CD1c-positive myeloid dendritic cell (primary cell): Measurements from ENCODE around the gene ABCD4.
"Not testable (repeated sequence)": the region's sequence is repeated elsewhere in the genome, so short reads cannot be mapped to it uniquely, and the experiment has no call there.

ENCODE experiments used
- DNase-seq: peaks from one replicate; pipeline ENCODE4 v3.0.0-alpha.2; 2016; ENCODE audit errors: extremely low spot score

Gene ABCD4

GRCh38 chr14:74302152-74302628 is 544 bp downstream of the ABCD4 start:
- DNase-seq: peak; percentile 55

GRCh38 chr14:74301594-74302151 is 1.1 kb downstream of the ABCD4 start:
- DNase-seq: no peak

- peak; percentile 2 for DNase-seq
Measured at GRCh38 chr14:74299061-74299545, 3.6 kb downstream of the ABCD4 start.

- no peak for DNase-seq
Measured at GRCh38 chr14:74297986-74298385, 4.7 kb downstream of the ABCD4 start.

- no peak for DNase-seq
Measured at GRCh38 chr14:74296037-74296467, 6.7 kb downstream of the ABCD4 start.

- DNase-seq: no peak
Measured at GRCh38 chr14:74293606-74294005, 9.1 kb downstream of the ABCD4 start.

GRCh38 chr14:74292061-74292460 is 10.7 kb downstream of the ABCD4 start:
- DNase-seq: no peak

GRCh38 chr14:74290415-74290814 is 12.3 kb downstream of the ABCD4 start:
- DNase-seq: peak; percentile 5

- no peak for DNase-seq
Measured at GRCh38 chr14:74289801-74290200, 12.9 kb downstream of the ABCD4 start.

GRCh38 chr14:74286736-74287135 is 16.0 kb downstream of the ABCD4 start:
- no peak for DNase-seq

GRCh38 chr14:74281069-74281468 is 21.7 kb downstream of the ABCD4 start:
- DNase-seq: no peak

- DNase-seq: no peak
Measured at GRCh38 chr14:74278080-74278479, 24.7 kb downstream of the ABCD4 start.

- no peak for DNase-seq
Measured at GRCh38 chr14:74275241-74275841, 27.4 kb downstream of the ABCD4 start.

- no peak for DNase-seq
Measured at GRCh38 chr14:74271365-74271764, 31.4 kb downstream of the ABCD4 start.

GRCh38 chr14:74270382-74271177 is 32.2 kb downstream of the ABCD4 start:
- not testable (repeated sequence) for DNase-seq

- no peak for DNase-seq
Measured at GRCh38 chr14:74267588-74267987, 35.1 kb downstream of the ABCD4 start.

GRCh38 chr14:74265301-74265965 is 37.3 kb downstream of the ABCD4 start:
- no peak for DNase-seq

- DNase-seq: no peak
Measured at GRCh38 chr14:74263921-74264320, 38.8 kb downstream of the ABCD4 start.

GRCh38 chr14:74263181-74263580 is 39.6 kb downstream of the ABCD4 start:
- DNase-seq: no peak

GRCh38 chr14:74262076-74262475 is 40.7 kb downstream of the ABCD4 start:
- no peak for DNase-seq

- no peak for DNase-seq
Measured at GRCh38 chr14:74261288-74261687, 41.4 kb downstream of the ABCD4 start.

- no peak for DNase-seq
Measured at GRCh38 chr14:74260525-74261233, 42.1 kb downstream of the ABCD4 start.
